Hypothalamus (tissue), 51 donors: ENCODE measurements around the gene CCDC178.
"Not testable (repeated sequence)": the region's sequence is repeated elsewhere in the genome, so short reads cannot be mapped to it uniquely, and the experiment has no call there.

Experiments used
- DNase-seq, 51 donors: peaks; one replicate each; lab custom pipeline; 2025; lab: John Stamatoyannopoulos, UW

CCDC178 gene

DNA sequence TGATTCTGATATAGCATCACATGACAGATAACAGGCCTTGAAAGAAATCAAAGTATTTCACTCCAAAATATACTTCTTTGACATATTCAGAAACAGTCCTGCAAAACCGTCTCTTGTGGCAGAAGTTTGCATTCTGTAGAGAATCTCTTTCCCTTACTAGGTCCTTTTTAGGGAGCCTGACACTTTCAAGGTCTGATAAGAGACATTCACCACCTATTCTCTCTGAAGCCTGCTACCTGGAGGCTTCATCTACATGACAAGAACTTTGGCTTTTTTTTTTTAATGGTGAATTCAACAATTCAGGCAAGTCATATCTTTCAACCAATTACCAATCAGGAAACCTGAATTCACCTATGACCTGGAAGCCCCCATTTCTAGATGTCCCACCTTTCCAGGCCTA lies 83.8 kb downstream of the CCDC178 start:
- DNase-seq, result no peak

DNA sequence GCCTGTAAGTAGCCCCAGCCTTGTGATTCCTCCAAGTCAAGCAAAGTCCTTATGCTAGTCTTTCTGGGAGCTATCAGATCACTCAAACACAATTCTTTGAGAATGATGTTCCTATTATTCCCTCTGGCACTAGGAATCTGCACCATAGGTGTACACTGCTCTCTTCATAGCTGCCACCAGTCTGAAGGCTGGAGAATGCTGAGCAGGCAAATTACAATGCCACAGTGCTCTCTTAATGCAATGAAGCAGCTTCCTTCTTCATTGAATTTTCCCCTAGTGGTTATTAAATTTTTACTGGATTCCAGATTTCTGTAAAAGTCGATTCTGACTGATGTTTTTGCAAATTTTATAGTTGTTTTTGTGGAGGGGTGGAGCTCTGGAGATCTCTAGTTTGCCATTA lies 84.8 kb downstream of the CCDC178 start:
- no peak for DNase-seq

- DNase-seq, result no peak
Measured at GRCh38 chr18:33355263-33355662, 85.3 kb downstream of the CCDC178 start.

- no peak for DNase-seq
Measured at GRCh38 chr18:33350256-33350655, 90.3 kb downstream of the CCDC178 start.

- DNase-seq, result not testable (repeated sequence)
Measured at GRCh38 chr18:33339733-33340132, 100.8 kb downstream of the CCDC178 start.

- no peak for DNase-seq
Measured at GRCh38 chr18:33334781-33335180, 105.7 kb downstream of the CCDC178 start.

DNA sequence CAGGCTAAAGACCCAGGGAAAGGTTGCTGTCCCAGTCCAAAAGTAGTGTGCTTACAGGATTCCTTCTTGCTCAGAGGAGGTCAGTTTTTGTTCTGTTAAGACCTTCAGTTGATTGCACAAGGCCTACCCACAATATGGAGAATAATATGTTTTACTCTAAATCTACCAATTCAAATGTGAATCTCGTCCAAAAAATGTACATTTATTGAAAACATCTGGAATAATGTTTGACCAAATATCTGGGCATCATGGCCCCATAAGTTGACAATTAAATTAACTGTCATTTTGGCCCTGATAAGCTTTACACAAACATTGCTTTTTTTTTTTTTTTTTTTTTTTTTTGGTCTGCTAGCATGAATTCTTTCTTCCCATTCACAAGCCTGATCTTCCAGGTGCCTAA lies 109.8 kb downstream of the CCDC178 start:
- no peak for DNase-seq

DNA sequence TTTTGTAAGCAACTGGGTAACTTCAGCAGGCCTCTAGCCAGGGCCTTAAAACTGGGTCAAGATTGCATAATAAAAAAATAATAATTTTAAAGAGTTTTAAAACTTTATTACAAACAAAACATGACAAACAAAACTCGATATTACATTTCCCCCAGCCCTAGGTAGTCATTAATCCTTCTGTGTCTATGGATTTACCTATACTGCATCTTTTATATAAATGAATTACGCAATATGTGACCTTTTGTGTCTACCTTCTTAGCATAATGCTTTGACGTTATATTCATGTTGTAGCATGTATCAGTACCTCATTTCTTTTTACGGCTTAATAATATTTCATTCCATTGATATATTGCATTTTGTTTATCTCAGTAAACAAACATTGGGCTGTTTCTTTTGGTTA lies 113.5 kb downstream of the CCDC178 start:
- DNase-seq, result no peak

DNA sequence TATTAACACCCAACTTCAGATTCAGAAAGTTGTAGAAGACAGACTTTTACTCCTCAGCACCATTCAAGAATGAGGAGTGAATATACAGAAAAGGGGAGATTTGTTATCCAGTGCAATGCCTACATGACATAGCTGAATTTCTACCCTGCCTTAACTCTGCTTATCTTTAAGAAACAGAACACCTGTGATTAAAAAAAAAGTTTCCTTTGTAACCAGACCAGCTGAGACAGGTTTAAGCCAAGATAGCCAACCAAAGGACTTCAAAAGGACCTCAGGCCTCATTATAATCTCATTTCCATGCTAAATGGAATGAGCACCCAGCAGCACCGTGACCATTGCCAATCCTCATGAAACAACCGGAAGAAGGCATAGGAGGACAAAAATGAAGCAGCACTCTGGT lies 122.9 kb downstream of the CCDC178 start:
- no peak for DNase-seq

GRCh38 chr18:33316146-33316587 lies 124.4 kb downstream of the CCDC178 start:
- no peak for DNase-seq

DNA sequence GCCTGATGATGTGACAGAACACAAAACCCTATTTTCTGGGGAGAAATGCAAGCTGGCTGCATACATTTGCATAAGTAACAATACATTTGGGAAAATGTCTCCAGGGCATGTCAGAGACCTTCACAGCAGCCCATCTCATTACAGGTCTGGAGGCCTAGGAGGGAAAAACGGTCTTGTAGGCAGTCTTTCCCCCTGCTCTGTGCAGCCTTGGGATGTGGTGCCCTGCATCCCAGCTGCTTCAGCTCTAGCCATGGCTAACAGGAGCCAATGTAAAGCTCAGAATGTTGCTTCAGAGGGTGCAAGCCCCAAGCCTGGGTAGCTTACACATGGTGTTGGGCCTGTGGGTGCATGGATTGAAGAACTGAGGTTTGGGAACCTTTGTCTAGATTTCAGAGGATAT lies 133.0 kb downstream of the CCDC178 start:
- no peak for DNase-seq

GRCh38 chr18:33304277-33304676 lies 136.2 kb downstream of the CCDC178 start:
- no peak for DNase-seq

GRCh38 chr18:33291539-33291938 lies 149.0 kb downstream of the CCDC178 start:
- no peak for DNase-seq

DNA sequence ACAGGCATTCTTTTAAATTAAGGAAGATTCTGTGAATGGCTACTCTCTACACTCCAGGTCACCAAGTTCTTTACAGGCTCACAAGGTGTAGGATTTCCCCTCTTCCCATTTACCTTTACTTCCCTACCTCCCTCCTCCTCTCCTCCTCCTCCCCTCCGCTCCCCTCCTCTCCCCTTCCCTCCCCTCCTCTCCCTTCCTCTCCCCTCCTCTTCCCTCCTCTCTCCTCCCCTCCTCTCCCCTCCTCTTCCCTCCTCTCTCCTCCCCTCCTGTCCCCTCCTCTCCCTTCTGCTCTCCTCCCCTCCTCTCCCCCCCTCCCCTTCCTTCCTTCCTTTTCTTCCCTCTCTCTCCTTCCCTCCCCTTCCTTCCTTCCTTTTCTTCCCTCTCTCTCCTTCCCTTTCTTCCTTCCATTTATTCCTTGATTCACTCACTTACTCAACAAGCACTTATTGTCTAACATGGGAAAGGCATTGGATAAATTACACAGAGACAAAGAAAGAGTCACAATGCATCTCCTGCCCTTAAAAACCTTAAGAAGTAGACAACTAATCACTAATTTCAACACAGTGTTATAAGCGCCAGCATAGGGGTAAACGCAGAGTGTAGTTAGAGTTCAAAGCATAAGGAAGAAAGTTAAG lies 152.3 kb downstream of the CCDC178 start:
- no peak for DNase-seq

DNA sequence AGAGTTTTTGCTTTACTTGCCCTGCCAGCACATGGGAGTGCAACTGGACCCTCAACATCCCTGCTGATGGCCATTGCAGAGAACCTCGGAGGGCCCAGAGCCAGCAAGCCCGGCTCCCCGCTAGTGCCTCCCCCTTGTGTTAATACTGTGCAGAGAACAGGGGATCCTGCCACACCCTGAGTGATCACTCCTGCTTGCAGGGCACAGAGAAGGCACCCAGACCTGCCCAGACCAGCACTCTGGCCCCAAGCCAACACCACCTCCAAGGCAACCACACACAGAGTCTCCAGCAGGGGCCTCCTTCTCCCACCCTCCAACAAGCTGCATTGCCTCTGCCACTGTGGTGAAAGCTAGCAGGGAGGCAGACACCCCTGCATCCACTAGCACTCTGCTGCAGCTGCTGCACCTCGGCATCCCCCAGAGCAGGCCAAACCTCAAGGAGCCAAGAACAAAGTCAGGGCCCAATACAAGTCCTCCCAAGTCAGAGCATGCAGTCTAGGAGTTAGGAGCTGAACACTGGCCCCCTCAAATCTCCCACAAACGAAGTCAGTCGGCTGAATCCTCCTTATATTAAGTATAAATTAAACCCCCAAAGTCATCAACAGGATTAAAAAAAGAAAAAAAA lies 157.7 kb downstream of the CCDC178 start:
- DNase-seq, result no peak

DNA sequence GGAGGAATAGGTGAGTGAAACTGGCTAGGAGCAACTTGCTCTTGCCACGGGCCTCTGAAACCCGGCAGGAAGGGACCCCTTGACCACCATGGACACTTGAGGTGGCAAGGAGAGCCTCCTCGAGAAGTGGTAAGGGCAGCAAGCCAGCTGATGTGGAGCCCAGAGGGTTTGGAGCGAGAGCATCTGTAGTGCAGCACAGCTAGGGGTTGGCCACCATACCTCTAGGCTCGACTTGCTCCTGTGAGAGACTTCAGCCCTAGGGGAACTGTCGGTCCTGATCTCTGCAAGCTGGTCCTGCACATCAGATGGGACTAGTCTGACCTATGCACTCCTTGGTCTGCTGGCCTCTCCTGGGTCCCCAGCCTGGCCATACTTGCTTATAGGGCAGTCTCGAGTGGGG lies 158.4 kb downstream of the CCDC178 start:
- no peak for DNase-seq

DNA sequence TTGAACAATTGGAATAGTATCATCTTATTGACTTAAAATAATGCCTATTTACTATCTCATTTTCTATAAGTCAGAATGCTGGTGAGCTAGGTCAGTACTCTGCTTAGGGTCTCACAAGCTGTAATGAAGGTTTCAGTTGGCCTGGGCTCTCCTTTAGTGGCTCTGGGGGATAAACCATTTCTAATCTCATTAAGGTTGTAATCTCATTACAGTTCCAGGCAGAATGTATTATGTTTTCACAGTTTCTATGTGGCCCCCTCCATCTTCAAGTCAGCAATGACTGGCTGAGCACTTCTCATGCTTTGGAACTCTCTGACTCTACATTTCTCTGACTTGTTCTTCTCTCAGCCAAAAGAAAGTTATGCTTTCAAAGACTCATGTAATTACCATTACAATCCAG lies 163.1 kb downstream of the CCDC178 start:
- no peak for DNase-seq

DNA sequence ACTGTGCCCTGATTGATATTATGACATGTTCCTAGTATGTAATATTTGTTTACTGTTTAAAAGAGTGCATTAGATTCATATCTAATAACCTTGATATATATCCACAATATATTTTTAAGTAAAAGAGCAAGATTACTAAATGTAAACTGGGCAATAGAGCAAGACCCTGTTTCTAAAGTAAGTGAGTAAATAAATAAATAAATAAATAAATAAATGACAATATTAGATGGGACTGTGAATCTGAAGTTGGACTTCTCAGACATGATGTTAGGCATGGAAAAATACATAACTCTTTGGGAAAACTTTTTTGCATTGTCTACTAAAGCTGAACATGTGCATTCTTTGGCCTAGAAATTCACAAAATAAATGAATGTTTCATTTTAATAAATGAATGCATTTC lies 164.7 kb downstream of the CCDC178 start:
- DNase-seq, result no peak

GRCh38 chr18:33270297-33270696 lies 170.2 kb downstream of the CCDC178 start:
- no peak for DNase-seq

- no peak for DNase-seq
Measured at GRCh38 chr18:33269223-33269622, 171.3 kb downstream of the CCDC178 start.

GRCh38 chr18:33264566-33264965 lies 176.0 kb downstream of the CCDC178 start:
- no peak for DNase-seq

- no peak for DNase-seq
Measured at GRCh38 chr18:33239298-33239697, 201.2 kb downstream of the CCDC178 start.

DNA sequence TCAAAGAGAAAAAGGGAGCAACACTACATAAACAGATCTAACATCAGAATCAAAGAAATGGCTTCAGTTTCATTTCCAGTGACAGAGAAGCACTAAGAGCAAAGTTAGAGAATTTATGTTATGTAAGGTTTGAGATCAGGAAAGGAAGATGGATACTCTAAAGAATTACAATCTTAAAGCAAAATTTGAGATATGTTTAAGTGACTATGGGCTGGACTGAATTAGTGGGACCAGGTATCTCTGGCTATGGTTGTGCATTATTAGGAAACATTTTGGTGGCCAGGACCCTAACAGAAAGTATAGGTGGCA lies 208.2 kb downstream of the CCDC178 start:
- no peak for DNase-seq
